Endothelial cell of umbilical vein (primary cell): Measurements from ENCODE around the gene NPTN. TPM values are rescaled to one million over a fixed set of nuclear protein-coding genes. Genes with fewer than 3 reads are reported as not detected.

Experiments used
- BruUV-seq: library from RNA; stranded (reverse); fragments of 400-500 nt; replicated peaks from 2 replicates; lab custom pipeline; 2021; lab: Mats Ljungman, UMichigan
- CTCF ChIA-PET: fragments of 300-600, 350-600 bp; sonication (Branson Sonifier 250); formaldehyde crosslinking; loops from one replicate; lab custom pipeline; 2021; ENCODE audit warnings: antibody characterized with exemption, inconsistent platforms; lab: Charles Lee
- POLR2A ChIA-PET: fragments of 300-600, 350-600 bp; sonication (Branson Sonifier 250); formaldehyde crosslinking; loops from one replicate; lab custom pipeline; 2021; ENCODE audit warnings: antibody characterized with exemption, inconsistent platforms; lab: Charles Lee
- DNase-seq: peaks from one replicate; pipeline ENCODE4 v3.0.0-alpha.2; 2011; ENCODE audit warnings: low read depth, low spot score
- FAIRE-seq: peaks from 2 replicates; lab custom pipeline; 2011; peaks lifted over from hg19 to GRCh38; lab: Jason Lieb, UNC
- H2AFZ ChIP-seq: 2 replicates; pipeline ENCODE4 v1.6.0; 2012; ENCODE audit warnings: low read depth, low read length, control low read depth, inconsistent platforms
- H3K27ac ChIP-seq: 2 replicates; pipeline ENCODE4 v1.5.1; 2011; ENCODE audit warnings: low read depth, mild to moderate bottlenecking, control low read depth, low read length, moderate library complexity; ENCODE audit not compliant: insufficient read depth
- H3K27me3 ChIP-seq, 2 experiments: 2 replicates each; pipeline versions ENCODE4 v1.6.0 to v1.6.1; 2011; ENCODE audit warnings: low read length in 2 of 2, mixed read lengths in 1 of 2; ENCODE audit not compliant: control insufficient read depth in 2 of 2, insufficient read depth in 2 of 2
- H3K36me3 ChIP-seq, 2 experiments: 2 replicates in 1 of 2; 3 replicates in 1 of 2; pipeline ENCODE4 v1.5.1; 2011; ENCODE audit warnings: low read length in 2 of 2, mild to moderate bottlenecking in 1 of 2, moderate library complexity in 1 of 2; ENCODE audit not compliant: control insufficient read depth in 2 of 2, insufficient read depth in 2 of 2; ENCODE audit errors: extremely low read depth in 1 of 2
- H3K4me1 ChIP-seq: 3 replicates; pipeline ENCODE4 v1.5.1; 2011; ENCODE audit warnings: mild to moderate bottlenecking, low read length; ENCODE audit not compliant: control insufficient read depth, insufficient read depth; ENCODE audit errors: extremely low read depth
- H3K4me2 ChIP-seq: 2 replicates; pipeline ENCODE4 v1.6.1; 2011; ENCODE audit warnings: low read length, control low read depth, mixed read lengths; ENCODE audit not compliant: insufficient read depth
- H3K4me3 ChIP-seq, 3 experiments: fragments of 200-600 bp in 1 of 3; sonication (generic), shearing (Covaris generic) in 1 of 3; replicated peaks in 1 of 3; 2 replicates each; pipeline ENCODE4 v1.5.1; 2011 to 2016; ENCODE audit warnings: control low read depth in 3 of 3, low read length in 3 of 3, mild to moderate bottlenecking in 2 of 3, inconsistent platforms in 1 of 3, low read depth in 1 of 3, moderate library complexity in 1 of 3; ENCODE audit not compliant: insufficient read depth in 1 of 3
- H3K79me2 ChIP-seq: 2 replicates; pipeline ENCODE4 v1.6.0; 2012; ENCODE audit warnings: low read length, inconsistent platforms; ENCODE audit not compliant: control insufficient read depth, insufficient read depth
- H3K9ac ChIP-seq: replicated peaks from 2 replicates; pipeline ENCODE3; 2011; ENCODE audit warnings: low read length, control low read depth; ENCODE audit not compliant: insufficient read depth; ENCODE audit errors: extremely low read depth
- H3K9me1 ChIP-seq: replicated peaks from 3 replicates; pipeline ENCODE4 v1.6.0; 2011; ENCODE audit warnings: mild to moderate bottlenecking, low read length; ENCODE audit not compliant: control insufficient read depth, insufficient read depth; ENCODE audit errors: extremely low read depth
- H3K9me3 ChIP-seq: replicated peaks from 2 replicates; pipeline ENCODE4 v1.5.1; 2012; ENCODE audit warnings: low read length, inconsistent platforms; ENCODE audit not compliant: control insufficient read depth, insufficient read depth
- H4K20me1 ChIP-seq: replicated peaks from 2 replicates; pipeline ENCODE3; 2011; ENCODE audit warnings: mild to moderate bottlenecking, low read length; ENCODE audit not compliant: control insufficient read depth, insufficient read depth; ENCODE audit errors: extremely low read depth
- EZH2 ChIP-seq: IDR thresholded peaks from 2 replicates; pipeline ENCODE4 v1.6.1; 2012; ENCODE audit warnings: borderline replicate concordance, low read depth, mild to moderate bottlenecking, moderate library complexity, low read length, inconsistent platforms; ENCODE audit not compliant: severe bottlenecking
- FOS ChIP-seq: IDR thresholded peaks from 2 replicates; pipeline ENCODE4 v1.6.1; 2011; ENCODE audit warnings: mild to moderate bottlenecking, low read length, moderate library complexity, borderline replicate concordance; ENCODE audit not compliant: insufficient read depth
- GATA2 ChIP-seq: IDR thresholded peaks from 2 replicates; pipeline ENCODE4 v1.7.0; 2011; ENCODE audit warnings: low read depth, mild to moderate bottlenecking, moderate library complexity, mixed read lengths, low read length; ENCODE audit not compliant: insufficient read length, insufficient read depth
- JUN ChIP-seq: IDR thresholded peaks from 2 replicates; pipeline ENCODE4 v1.6.1; 2011; ENCODE audit warnings: borderline replicate concordance, low read depth; ENCODE audit not compliant: insufficient read length, insufficient read depth
- MAX ChIP-seq: IDR thresholded peaks from 2 replicates; pipeline ENCODE4 v1.6.1; 2011; ENCODE audit not compliant: insufficient read depth, insufficient read length
- MYC ChIP-seq: IDR thresholded peaks from one replicate; pipeline ENCODE4 v1.6.1; 2011; ENCODE audit warnings: mild to moderate bottlenecking, low read depth, low read length
- POLR2A ChIP-seq: IDR thresholded peaks from 2 replicates; pipeline ENCODE4 v1.6.1; 2012; ENCODE audit warnings: low read depth, mild to moderate bottlenecking, control low read depth, low read length
- POLR2AphosphoS5 ChIP-seq: IDR thresholded peaks from 2 replicates; pipeline ENCODE4 v1.6.1; 2012; ENCODE audit warnings: low read depth, mild to moderate bottlenecking, control low read depth, low read length, moderate library complexity; ENCODE audit not compliant: insufficient read depth
- dilution Hi-C: fragments of 300-500 bp; cut with MboI; formaldehyde crosslinking; loops from one replicate; pipeline ENCODE4 v1.15.0; 2019; ENCODE audit warnings: low sequenced_read_pairs; ENCODE audit not compliant: extremely low pct_ligation_motif_present
- intact Hi-C: fragments of 100-400 bp; cut with micrococcal nuclease; formaldehyde crosslinking; loops from one replicate; pipeline ENCODE4 v1.10.0; 2022
- polyA plus RNA-seq, 4 experiments: library from polyadenylated mRNA; depleted of rRNA in 3 of 4; stranded (reverse) in 3 of 4; unstranded in 1 of 4; fragments of >200 nt; gene quantifications; 2 replicates each; pipeline versions ENCODE4 v1.2.1 to v1.2.3, GENCODE V29; 2011 to 2012; ENCODE audit warnings: missing spikeins in 1 of 4
- total RNA-seq: library from RNA; stranded (reverse); gene quantifications from 2 replicates; pipeline ENCODE4 v1.2.3, GENCODE V29; 2021
- TF ChIP-seq, protein P1 (sequence below), 2 donors: IDR thresholded peaks; 1 replicate in 1 of 2; 2 replicates in 1 of 2; pipeline ENCODE4 v1.5.1; 2011; ENCODE audit warnings: low read length in 2 of 2, mild to moderate bottlenecking in 2 of 2, moderate library complexity in 2 of 2, control low read depth in 1 of 2, inconsistent platforms in 1 of 2, low read depth in 1 of 2; ENCODE audit not compliant: insufficient read depth in 1 of 2; ENCODE audit errors: extremely low read depth in 1 of 2

The NPTN gene
- total and polyA plus RNA-seq, 2 donors (not counting 3 experiments of a cell fraction or from before 2014, with no cell fraction given): 77.4 to 81.3 TPM

DNA sequence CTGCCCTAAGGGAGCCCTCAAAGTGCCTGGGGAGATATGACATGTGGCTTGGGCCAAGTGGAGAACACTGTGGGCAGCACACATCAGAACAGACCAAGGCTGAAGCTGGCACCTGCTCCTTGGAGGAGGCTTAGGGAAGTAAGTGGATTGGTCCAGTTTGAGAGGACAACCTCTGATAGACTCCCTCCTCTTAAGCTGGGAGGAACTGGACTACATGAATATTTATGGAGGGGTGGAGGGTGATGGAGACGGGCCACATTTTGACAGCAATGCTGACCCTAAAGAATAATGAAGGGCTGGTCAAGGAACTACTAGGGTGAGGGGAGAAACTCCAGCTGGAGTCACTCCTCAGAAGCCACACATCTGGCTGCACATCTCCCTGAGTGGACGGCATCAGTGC lies 44.5 kb upstream of the NPTN start:
- dilution Hi-C loops (no loop called here), intact Hi-C loops (loop anchor here (1.0 to 2.0 kb wide), 2 partner anchors 23 to 41 kb away; no protein-coding TSS in a partner anchor)
- H3K27ac ChIP-seq: no peak overlapping the region
- no TSS peak for BruUV-seq
- H2AFZ ChIP-seq: no peak overlapping the region
- H4K20me1 ChIP-seq: no peaks in the 10 kb centered on the region
- H3K4me1 ChIP-seq: no peaks in the 10 kb centered on the region
- FAIRE-seq (no peak), DNase-seq (no peak)
- H3K4me3 ChIP-seq: no peak overlapping the region
- H3K4me2 ChIP-seq: no peak overlapping the region
- no peaks in the 10 kb centered on the region for H3K36me3 ChIP-seq
- POLR2A ChIA-PET: no interaction called here
- H3K9me1 ChIP-seq: no peaks in the 10 kb centered on the region
- no peaks in the 10 kb centered on the region for H3K79me2 ChIP-seq
- no peak for TF ChIP-seq FOS
- no peak for TF ChIP-seq GATA2
- no peak for TF ChIP-seq POLR2A
- TF ChIP-seq POLR2AphosphoS5: no peak
- TF ChIP-seq JUN: no peak
- no peak for TF ChIP-seq MAX
- no peak for TF ChIP-seq EZH2
- TF ChIP-seq MYC: no peak
- TF ChIP-seq, protein P1, sequence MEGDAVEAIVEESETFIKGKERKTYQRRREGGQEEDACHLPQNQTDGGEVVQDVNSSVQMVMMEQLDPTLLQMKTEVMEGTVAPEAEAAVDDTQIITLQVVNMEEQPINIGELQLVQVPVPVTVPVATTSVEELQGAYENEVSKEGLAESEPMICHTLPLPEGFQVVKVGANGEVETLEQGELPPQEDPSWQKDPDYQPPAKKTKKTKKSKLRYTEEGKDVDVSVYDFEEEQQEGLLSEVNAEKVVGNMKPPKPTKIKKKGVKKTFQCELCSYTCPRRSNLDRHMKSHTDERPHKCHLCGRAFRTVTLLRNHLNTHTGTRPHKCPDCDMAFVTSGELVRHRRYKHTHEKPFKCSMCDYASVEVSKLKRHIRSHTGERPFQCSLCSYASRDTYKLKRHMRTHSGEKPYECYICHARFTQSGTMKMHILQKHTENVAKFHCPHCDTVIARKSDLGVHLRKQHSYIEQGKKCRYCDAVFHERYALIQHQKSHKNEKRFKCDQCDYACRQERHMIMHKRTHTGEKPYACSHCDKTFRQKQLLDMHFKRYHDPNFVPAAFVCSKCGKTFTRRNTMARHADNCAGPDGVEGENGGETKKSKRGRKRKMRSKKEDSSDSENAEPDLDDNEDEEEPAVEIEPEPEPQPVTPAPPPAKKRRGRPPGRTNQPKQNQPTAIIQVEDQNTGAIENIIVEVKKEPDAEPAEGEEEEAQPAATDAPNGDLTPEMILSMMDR (IDR thresholded peaks at IDR 0.05; ENCODE audit: extremely low read depth in 1 of 2, insufficient read depth in 1 of 2, low read depth in 1 of 2, low read length in 2 of 2): no peak
- CTCF ChIA-PET: interaction anchor here (0.8 to 10.8 kb wide), 23 partner anchors 9 to 372 kb away, joined by 3 to 368 read pairs (median 5); partner anchors contain the start of gene NPTN
- no peak overlapping the region for H3K9ac ChIP-seq
- H3K27me3 ChIP-seq: peaks cover 10 to 26% of the 10 kb centered on the region in 2 experiments
- no peaks in the 10 kb centered on the region for H3K9me3 ChIP-seq
